Measurements from ENCODE around the gene TAMALIN.

The TAMALIN gene

DNA sequence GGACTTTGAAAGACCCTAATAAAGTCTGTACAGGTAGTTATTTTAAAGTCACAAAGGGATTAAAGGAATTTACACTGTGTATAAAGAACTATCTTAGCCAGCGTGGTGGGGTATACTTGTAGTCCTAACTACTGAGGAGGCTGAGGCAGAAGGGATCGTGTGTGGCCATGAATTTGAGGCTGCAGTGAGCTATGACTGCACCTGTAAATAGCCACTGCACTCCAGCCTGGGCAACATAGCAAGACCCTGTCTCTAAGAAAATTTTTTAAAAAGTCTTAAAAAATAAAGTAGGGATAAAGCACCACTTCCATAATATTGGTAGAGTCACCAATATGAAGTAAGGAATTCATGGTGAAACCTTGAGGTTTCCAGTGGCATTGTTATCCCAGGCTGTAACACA is 37.1 kb upstream of the TAMALIN start:
- Histone ChIP-seq H3K4me1 (ENCODE audit: control insufficient read depth, low read length) (peaks cover 27% of the 10 kb centered on the region), H3K27me3 (ENCODE audit: control insufficient read depth, low read length) (no peaks in the 10 kb centered on the region), H3K4me3 (ENCODE audit: low read length) (no peak overlapping the region), H3K36me3 (ENCODE audit: control insufficient read depth, low read length) (no peaks in the 10 kb centered on the region), H3F3A (ENCODE audit: control insufficient read depth, insufficient read depth) (peaks cover 5% of the 10 kb centered on the region), H3K9me3 (ENCODE audit: control insufficient read depth, insufficient read depth, low read length) (no peaks in the 10 kb centered on the region), H4K20me1 (ENCODE audit: control insufficient read depth, insufficient read depth, low read depth, low read length) (peaks cover 18% of the 10 kb centered on the region), H3K9me2 (replicated peaks; ENCODE audit: control insufficient read depth, low read length) (no peaks in the 10 kb centered on the region), H3K79me2 (ENCODE audit: control insufficient read depth, low read length) (peaks cover 49% of the 10 kb centered on the region), H3K27ac (ENCODE audit: low read depth, low read length) (no peak overlapping the region), H3K4me2 (ENCODE audit: low read length) (no peak overlapping the region)
- TF ChIP-seq CTCF (IDR thresholded peaks at IDR 0.05; ENCODE audit: low read depth, low read length, poor library complexity, severe bottlenecking) (no peak), EZH2phosphoT487 (IDR thresholded peaks at IDR 0.05; ENCODE audit: borderline replicate concordance, low read length) (no peak)

GRCh38 chr12:51970904-51971646 is 35.7 kb upstream of the TAMALIN start:
- Histone ChIP-seq H3K27ac (ENCODE audit: low read depth, low read length) (no peak overlapping the region), H3K9me2 (replicated peaks; ENCODE audit: control insufficient read depth, low read length) (no peaks in the 10 kb centered on the region), H3F3A (ENCODE audit: control insufficient read depth, insufficient read depth) (peaks cover 5% of the 10 kb centered on the region), H3K4me1 (ENCODE audit: control insufficient read depth, low read length) (peaks cover 27% of the 10 kb centered on the region), H4K20me1 (ENCODE audit: control insufficient read depth, insufficient read depth, low read depth, low read length) (peaks cover 19% of the 10 kb centered on the region), H3K79me2 (ENCODE audit: control insufficient read depth, low read length) (peaks cover 42% of the 10 kb centered on the region), H3K4me3 (ENCODE audit: low read length) (peak overlapping the region; percentile 54), H3K27me3 (ENCODE audit: control insufficient read depth, low read length) (no peaks in the 10 kb centered on the region), H3K4me2 (ENCODE audit: low read length) (peak overlapping the region; percentile 61), H3K36me3 (ENCODE audit: control insufficient read depth, low read length) (peaks cover 3% of the 10 kb centered on the region; the same call in 1 of the 2 replicates), H3K9me3 (ENCODE audit: control insufficient read depth, insufficient read depth, low read length) (no peaks in the 10 kb centered on the region)
- TF ChIP-seq CTCF (IDR thresholded peaks at IDR 0.05; ENCODE audit: low read depth, low read length, poor library complexity, severe bottlenecking) (peak; percentile 93), EZH2phosphoT487 (IDR thresholded peaks at IDR 0.05; ENCODE audit: borderline replicate concordance, low read length) (no peak)

- H3K4me2 ChIP-seq (ENCODE audit: low read length), result peak overlapping the region; percentile 61
- H3K9me3 ChIP-seq (ENCODE audit: control insufficient read depth, insufficient read depth, low read length), result no peaks in the 10 kb centered on the region
- H3K4me1 ChIP-seq (ENCODE audit: control insufficient read depth, low read length), result peaks cover 27% of the 10 kb centered on the region
- H3K27me3 ChIP-seq (ENCODE audit: control insufficient read depth, low read length), result no peaks in the 10 kb centered on the region
- no peak for TF ChIP-seq EZH2phosphoT487 (IDR thresholded peaks at IDR 0.05; ENCODE audit: borderline replicate concordance, low read length)
- no peak for TF ChIP-seq CTCF (IDR thresholded peaks at IDR 0.05; ENCODE audit: low read depth, low read length, poor library complexity, severe bottlenecking)
- peaks cover 11% of the 10 kb centered on the region for H3K36me3 ChIP-seq (ENCODE audit: control insufficient read depth, low read length)
- no peaks in the 10 kb centered on the region for H3K9me2 ChIP-seq (replicated peaks; ENCODE audit: control insufficient read depth, low read length)
- H3F3A ChIP-seq (ENCODE audit: control insufficient read depth, insufficient read depth), result peaks cover 5% of the 10 kb centered on the region
- peaks cover 38% of the 10 kb centered on the region for H3K79me2 ChIP-seq (ENCODE audit: control insufficient read depth, low read length)
- H3K27ac ChIP-seq (ENCODE audit: low read depth, low read length), result no peak overlapping the region
- peaks cover 19% of the 10 kb centered on the region for H4K20me1 ChIP-seq (ENCODE audit: control insufficient read depth, insufficient read depth, low read depth, low read length)
- peak overlapping the region; percentile 54 for H3K4me3 ChIP-seq (ENCODE audit: low read length)
These were observed 34.9 kb upstream of the TAMALIN start for GRCh38 chr12:51971679-51972421.

Measured in DOHH2 (cell line).